ENCODE results near the gene ZKSCAN4.

The ZKSCAN4 gene

DNA sequence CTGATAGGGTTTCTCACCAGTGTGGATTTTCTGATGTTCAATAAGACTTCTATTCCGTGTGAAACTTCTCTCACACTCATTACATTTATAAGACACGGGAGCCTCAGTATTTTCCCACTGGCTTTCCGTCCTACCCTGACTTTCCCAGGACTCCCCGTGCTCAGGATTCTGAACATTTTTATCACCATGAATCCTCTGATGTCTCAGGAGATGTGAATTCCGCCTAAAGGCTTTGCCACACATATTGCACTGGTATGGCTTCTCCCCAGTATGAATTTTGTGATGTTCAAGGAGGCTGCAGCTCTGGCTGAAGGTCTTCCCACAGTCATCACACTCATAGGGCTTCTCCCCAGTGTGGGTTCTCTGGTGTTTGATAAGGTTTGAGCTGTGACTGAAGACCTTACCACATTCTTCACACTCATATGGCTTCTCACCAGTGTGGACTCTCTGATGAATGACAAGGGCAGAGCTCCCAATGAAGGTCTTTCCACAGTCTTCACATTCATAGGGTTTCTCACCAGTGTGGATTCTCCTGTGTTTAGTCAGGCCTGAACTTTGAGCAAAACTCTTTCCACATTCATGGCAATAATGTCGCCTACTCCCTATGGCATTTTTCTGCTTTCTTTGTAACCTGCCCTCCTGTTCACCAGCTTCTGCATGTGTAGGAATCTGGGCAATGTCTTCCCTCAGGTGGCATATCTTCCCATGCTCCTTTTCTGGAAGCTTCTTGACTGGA is 6.7 kb downstream of the ZKSCAN4 start:
- no peak for DNase-seq

DNA sequence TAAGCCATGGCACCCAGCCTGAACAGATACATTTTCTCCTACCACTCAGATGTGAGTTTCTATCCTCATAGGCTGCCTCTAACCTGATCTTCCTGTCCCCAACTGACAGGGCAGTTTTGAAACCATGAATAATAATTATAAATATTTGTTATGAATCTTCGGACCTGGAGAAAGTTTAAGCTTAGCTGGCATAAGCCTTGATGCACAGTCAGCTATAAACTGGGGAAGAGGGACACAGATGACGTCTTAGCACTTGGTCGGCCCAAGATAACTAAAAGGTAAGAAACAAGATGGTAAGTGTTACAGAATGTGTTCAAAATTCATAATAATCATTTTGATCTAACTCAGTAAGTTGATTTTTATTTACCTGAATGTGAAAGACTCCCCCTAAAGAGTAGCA is 8.1 kb downstream of the ZKSCAN4 start:
- DNase-seq = no peak

DNA sequence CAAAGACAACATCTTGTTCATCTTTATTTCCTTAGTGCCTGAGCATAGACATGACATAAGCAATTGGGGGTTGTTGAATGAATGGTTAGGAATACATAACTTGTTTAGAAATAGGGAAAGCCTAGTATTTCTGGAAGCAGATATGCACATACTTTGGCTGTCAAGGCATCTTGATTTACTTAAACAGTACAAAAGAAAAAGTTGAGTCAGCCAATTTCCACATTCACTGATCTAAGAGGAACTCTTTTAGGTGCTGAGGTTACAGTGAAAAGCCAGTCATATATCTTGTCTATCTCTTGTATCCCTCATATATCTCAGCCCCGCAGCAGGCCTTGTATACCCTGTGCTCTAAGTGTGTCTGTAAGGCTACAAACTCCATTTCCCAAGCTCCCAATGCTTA is 11.6 kb downstream of the ZKSCAN4 start:
- DNase-seq = no peak

DNA sequence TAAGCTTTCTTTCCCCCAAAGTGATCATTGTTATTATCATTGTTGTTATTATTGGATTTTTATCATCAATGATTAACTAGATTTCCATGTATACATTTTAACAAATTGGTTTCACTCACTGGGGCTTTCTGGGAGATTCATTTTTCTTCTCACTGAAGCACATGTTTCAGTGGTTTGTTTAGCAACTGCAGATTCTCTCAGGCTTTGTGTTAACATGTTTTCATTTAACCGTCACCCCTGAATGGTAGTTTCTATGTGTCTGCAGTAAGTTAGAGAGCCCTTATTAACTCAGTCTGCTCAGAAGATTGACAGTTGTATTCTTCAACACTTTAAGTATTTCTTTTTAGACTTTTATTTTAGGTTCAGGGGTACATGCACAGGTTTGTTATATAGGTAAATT is 12.4 kb downstream of the ZKSCAN4 start:
- DNase-seq = no peak

DNA sequence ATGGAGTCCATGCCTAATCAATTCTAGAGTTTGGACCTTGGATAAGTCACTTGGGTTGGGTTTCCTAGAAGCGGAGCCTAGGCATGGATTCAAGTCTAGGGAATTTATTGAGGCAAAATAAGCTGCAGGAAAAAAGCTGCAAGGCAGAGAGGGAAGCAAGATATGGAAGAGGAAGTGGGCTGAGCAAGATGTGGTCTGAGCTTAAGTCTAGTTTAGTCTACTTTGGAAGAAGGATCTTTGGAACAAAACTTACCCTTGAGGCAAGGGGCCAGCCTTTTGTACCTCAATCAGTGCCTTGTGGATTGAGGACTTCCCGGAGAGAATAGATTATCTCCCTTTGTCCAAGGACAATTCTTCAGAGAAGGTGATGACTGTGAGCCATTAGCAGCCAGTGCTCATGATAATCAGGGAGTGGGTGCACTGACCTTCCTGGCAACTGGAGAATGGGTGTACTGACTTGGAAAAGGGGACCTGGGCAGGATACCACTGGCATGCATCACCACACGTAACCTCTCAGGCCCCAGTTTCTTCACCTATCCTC is 16.1 kb downstream of the ZKSCAN4 start:
- no peak for DNase-seq

DNA sequence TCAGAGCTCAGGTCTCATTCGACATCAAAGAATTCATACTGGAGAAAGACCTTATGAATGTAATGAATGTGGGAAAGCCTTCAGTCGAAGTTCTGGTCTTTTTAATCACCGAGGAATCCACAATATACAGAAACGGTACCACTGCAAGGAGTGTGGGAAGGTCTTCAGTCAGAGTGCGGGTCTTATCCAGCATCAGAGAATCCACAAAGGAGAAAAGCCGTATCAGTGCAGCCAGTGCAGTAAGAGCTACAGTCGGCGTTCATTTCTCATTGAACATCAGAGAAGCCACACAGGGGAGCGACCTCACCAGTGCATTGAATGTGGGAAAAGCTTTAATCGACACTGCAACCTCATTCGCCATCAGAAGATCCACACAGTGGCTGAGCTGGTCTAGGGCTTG is 19.3 kb downstream of the ZKSCAN4 start:
- DNase-seq = no peak

DNA sequence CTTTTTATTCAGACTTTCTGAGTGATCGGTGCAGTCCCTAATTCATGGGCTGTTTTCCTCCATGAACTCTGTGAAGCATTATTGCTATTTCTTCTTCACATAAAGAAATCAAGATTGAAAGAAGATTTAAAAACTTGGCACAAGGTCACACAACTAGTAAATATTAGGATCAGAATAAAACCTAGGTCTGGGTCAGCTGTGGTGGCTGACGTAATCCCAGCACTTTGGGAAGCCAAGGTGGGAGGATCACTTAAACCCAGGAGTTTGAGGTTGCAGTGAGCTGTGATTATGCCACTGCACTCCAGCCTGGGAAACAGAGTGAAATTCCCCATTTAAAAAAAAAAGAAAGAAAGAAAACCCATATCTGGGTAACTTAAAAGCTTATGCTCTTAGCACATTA is 25.6 kb downstream of the ZKSCAN4 start:
- DNase-seq = no peak

DNA sequence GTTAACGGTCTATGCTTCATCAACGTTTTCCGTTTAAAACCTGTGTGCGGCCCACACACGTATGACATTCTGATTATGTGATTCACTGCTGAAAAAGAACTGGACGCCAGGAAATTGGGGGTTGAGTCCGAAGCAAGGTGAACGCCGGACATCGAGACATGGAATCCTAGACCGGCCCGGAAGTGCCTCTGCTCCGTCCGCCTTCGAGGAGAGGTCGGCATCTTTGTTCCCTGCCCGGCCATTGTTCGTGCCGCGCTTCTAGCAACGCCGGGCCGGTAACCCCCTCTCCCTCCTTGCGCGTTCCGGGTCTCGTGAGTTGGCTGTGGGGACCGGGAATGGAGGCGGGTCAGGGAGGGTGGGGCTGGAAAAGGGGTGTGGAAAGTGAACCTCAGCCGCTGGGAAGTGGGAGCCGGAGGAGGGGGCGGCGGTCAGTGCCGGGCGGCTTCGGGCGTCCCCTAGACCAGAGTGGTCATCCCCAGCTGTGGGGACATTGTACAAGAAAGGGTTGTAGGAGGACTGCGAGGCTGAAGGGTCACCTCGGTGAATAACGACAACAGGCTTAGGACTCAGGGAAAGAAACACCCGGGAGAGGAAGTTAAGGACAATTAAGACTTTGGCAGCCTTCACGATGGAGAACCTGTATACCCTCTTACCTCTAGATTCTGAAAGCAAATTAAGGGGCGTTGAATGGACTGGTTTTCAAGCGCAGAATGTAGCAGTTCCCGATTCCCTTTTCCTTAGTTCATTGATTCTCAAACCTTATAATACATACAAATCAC is 26.8 kb downstream of the ZKSCAN4 start, which contains the start of gene ZSCAN9:
TSS of gene ZSCAN9 (plus strand) at position 220 of the 779 bp plus-strand sequence. CDS start 1,810 bp downstream, outside the sequence.
- DNase-seq = peak; percentile 40

DNA sequence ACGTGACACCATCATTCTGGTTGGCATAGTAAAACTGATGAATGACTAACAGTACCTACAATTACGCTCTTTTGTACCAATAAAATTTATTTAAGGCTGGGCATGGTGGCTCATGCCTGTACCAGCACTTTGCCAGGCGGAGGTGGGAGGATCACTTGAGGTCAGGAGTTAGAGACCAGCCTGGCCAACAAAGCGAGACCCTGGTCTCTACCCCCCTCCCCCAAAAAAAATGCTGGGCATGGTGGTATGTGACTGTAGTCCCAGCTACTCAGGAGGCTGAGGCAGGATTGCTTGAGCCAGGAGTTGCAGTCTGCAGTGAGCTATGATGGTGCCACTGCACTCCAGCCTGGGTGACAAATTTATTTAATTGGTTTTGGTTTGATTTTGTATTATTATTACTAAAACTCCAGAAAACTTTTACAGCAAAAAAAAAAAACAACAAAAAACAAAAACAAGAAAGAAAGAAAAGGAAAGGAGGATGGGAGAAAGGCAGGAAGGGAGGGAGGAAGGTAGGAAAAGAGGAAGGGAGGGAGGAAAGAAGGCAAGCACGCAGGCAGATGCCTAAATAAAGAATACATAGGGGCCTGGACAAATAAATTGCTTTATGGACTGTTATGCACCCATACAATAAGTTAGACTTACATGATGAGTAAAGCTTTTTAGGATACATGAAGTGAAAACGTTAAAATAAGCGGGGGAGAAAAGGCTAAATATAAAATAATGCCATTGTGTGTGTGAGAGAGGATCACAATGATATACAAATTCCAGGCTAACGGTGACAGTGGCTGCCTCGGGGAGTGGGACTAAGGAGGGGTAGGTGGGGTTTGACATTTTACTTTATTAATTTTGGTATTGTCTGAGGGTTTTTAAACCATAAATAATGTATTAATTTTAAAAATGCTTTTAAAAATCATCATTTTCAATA is 27.7 kb downstream of the ZKSCAN4 start:
- no peak for DNase-seq

DNA sequence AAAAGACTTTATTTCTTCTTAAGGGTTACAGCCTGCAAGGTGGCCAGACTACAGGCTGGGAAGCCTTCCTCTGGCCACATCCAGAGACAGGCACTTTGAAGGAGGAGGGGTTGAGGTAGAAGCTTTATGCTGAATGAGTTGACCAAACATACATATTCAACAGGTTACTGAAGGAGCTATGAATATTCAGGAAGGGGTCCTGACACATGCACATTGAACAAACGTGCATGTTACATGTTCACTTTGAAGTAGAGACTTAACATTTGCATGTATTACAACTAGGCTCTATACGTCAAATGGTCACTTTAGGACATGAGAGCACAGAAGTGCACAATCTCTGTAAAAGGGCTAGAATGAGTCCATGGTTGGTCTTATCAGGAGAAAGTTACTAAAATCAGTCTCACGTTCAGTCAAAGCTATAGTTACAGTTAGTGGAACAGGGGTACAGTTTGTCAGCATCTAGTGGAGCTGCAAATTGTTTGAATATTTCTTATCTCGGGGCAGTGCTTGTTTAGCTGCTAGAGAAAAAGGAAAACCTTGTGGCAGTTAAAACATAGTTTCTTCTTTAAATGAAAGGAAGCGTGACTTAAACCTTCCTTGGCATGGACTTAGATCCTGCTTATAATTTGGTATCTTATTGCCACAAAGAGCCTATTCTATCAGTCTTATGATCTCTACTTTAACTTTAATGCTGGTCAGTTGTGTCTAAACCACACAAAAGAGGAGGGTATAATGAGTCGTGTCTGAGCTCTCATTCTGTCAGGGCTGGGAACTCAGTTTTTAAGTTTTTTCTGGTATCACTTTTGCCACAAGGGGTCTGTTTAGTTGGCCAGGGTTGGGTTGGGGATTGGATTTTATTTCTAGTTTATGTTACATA is 31.6 kb downstream of the ZKSCAN4 start:
- no peak for DNase-seq

DNA sequence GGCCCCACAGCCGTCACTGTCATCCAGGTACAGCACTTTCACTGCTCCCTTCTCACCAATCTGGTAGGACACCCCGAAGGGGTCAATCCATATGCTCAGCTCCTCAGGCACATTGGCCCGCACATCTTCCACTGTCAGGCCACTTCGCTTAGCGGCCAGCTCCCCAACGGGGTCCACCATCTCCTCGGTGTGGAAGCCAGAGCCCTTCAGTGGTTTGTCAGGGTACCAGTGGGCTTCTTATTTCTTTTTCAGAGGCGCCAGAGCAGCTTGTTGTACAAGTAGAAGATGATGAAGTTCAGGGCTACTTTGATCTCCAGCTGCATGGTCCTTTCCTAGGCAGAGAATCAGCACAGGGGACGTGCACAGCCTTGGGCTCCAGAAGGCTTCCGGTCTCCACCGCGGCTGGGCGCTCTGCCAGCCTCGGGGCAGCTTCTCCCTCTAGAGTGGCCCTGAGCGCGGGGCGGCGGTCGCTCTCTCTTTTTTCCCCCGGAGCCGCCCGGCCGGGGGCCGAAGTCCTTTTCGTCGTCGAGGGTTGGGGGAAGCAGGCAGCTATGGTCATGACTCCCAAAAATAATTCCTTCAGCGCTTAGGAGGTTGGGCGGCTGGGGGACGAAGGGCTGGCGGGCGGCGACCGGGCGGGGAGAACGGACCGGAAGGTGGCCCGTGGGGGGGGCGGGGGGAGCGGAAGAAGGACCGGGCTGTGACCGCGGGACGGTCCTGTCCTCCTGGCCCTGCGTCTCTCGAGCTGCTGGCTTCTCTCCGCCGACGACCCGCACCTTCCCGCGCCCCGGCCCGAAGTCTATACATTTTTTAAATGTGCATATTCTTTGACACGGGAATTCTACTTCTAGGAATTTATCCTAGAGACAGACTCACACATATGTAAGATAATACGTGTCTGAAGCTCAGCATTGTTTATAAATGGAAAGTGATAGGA is 33.5 kb downstream of the ZKSCAN4 start:
- no peak for DNase-seq

DNA sequence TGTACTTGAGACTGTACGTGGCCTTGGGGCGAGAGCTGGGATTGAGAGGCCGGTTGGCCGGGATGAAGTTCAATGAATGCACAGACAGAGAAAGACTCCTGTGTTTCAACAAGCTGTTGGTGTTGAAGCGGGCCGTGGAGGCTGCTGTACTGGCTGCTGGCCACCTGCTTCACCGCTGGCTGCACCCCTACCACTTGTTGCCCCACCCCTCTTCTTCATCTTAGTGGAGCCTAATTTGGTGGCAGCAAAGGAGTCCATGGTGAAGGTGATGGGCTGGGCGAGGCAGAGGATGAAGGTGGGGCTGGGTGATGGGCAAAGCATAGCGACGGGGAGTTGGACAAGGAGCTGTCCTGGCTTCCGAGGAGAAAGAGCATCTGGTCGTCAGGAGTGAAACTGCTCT is 34.2 kb downstream of the ZKSCAN4 start:
- DNase-seq = no peak

DNA sequence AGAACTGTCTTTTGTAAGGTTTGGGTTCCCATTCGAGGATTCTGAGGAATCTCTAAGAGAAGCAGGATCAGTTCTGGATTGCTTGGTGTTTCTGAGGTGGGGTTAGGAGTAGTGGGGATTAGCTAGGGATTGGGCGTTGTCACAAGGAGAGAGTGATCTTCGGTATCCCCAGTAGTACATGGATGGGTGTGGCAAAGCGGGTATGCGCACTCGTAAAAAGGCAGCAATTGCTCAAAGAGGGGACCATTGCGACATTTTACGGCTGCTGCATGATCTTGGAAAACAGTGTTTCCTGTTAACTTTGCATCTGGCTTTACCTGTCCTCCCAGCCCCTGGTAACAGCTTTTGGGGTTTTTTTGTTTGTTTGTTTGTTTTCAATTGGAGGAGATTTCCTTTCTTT is 36.6 kb downstream of the ZKSCAN4 start:
- DNase-seq = no peak

DNA sequence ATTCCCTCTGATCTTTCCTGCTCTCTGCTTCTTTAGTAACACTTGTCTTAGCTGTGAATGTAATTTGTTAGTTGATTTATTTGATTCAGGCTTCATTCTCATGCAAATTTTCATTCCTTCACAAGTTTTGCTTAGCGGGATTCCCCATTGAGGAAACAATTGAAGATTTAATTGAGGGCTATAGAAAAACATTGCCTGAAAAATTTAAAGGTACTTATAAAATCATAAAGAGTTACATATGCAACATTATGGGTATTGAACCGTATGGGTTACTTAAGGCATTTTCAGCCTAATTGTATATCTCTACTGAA is 38.9 kb downstream of the ZKSCAN4 start:
- no peak for DNase-seq

DNA sequence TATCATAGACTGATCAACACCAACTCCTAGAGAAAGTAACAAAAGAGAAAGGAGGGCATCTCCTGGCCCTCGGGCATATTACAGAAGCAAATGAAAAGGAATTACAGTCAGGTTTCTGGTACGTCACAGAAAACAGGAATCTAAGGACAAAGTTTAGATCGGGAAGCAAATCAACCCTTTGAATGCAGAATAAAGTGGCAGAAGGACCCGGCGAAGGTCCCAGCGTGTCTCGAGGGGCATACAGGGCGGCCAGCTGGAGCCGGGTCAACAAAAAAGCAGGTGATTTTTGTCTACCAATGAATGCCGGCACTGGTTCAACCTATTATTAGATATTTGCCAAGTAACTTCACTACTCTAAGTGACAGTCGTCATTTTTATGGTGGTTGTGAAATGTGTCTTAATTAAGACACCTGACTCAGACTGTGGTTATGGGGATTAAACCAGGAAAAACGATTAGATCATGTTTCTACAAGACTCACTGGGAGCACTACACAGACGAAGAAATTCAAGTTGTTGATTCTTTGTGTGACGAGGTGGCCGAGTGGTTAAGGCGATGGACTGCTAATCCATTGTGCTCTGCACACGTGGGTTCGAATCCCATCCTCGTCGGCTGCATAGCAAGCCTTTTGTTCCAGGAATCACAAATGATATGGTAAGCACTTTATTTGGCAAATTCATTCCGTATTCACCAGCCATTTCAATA is 39.4 kb downstream of the ZKSCAN4 start:
- DNase-seq = no peak

DNA sequence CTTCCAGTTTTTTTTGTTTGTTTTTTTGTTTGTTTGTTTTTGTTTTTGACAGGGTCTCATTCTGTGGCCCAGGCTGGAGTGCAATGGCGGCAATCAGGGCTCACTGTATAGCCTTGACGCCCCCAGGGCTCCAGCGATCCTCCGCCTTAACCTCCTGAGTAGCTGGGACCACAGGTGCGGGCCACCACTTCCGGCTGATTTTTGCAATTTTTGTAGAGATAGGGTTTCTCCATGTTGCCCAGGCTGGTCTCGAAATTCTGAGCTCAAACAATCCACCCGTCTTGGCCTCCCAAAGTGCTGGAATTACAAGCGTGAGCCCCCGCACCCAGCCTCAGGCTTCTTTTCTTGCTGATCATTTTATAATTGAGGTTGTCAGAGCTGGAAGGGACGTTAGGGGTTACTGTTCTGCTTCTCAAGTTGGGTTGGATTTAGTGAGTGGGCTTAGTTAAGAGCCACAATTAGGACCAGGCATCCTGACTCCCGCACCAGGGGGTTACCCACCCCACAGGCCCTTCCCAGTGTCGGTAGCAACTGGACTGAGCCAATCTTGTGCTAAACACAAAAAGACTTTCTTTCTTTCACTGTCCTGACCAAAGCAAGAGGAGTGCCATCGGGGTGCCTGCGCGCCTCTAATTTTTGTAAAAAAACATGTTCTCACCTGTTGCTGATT is 40.1 kb downstream of the ZKSCAN4 start:
- no peak for DNase-seq

DNA sequence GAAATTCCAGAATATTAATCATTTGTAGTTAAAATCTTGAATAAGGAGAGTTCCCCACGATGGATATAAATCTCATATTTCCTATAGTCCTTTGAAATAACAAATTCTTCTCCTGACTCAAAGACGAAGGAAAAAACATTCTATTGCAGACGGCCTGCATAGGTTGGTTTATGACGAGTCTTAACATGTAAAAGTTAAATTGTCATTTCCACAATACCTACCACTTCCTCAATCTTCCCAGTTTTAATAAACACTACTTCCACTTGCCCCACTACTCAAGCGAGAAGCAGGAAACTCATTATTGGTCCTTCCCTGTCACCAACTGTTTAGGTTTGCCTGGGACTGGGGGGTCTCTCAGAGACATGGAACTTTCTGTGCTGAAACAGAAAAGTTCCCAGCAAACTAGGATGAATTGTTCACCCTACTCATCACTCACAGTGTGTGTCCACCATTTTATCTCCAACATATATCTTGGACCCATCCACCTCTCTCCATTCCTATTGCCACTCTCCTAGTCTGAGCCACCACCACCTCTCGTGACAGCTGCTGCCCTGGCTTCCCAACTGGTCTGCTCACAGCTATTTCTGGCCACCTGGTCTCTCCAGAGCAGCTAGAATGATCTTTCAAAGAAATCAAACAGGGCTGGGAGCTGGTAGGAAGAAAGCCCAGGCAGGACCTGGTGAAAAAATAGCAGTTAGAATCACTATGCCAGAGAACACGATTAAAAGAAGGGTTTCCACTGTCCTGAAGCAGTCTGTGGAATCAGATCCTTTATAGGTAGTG is 42.1 kb downstream of the ZKSCAN4 start:
- DNase-seq = no peak

DNA sequence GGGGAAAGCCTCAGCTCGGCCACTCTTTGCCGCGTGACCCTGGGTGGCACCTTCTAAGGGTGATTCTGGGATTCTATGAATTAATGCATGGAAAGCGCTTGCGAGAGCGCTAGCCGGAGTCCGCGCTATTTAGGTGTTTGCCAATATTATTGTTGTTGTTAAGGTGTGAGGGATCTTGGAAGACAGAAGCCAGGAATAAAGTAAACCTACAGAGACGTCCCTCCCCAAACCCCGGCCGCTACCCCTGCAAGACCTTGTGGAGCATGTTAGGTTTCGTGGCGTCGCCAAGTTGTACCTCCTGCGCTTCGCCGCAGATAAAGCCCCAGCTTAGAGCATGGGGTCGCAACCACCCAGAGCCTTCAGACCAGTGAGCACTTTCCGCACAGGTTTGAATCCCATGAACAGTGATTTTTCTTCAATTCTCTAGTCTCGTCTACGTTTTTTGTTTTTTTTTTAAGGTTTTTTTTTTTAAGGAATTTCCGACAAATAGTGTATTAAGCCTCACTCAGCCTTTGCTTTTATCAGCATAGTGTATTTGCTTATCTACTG is 43.9 kb downstream of the ZKSCAN4 start:
- DNase-seq = no peak
